ENCODE data around the gene MDH1B.

DNA sequence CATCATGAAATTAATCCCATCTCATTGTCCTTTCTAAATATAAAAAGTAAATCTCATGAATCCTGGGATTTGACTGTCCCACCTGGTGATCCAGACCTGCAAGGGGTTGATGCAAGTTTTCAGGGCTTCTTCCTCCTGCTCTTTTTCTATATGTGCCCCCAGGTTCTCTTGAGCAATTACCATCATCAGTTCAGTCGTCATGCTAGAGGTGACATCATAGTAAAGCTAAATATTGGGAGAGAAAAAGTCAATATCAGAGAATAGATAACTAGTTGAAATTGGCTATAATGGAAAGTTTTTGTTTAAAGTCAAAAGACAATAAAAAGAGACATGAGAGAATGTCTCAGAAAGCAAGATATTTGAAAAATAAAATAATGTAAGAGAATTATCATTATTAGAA is 8.3 kb downstream of the MDH1B start:
- TF ChIP-seq, protein P1, sequence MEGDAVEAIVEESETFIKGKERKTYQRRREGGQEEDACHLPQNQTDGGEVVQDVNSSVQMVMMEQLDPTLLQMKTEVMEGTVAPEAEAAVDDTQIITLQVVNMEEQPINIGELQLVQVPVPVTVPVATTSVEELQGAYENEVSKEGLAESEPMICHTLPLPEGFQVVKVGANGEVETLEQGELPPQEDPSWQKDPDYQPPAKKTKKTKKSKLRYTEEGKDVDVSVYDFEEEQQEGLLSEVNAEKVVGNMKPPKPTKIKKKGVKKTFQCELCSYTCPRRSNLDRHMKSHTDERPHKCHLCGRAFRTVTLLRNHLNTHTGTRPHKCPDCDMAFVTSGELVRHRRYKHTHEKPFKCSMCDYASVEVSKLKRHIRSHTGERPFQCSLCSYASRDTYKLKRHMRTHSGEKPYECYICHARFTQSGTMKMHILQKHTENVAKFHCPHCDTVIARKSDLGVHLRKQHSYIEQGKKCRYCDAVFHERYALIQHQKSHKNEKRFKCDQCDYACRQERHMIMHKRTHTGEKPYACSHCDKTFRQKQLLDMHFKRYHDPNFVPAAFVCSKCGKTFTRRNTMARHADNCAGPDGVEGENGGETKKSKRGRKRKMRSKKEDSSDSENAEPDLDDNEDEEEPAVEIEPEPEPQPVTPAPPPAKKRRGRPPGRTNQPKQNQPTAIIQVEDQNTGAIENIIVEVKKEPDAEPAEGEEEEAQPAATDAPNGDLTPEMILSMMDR (IDR thresholded peaks at IDR 0.05), result no peak
- TF ChIP-seq POLR2A (IDR thresholded peaks at IDR 0.05), result no peak
